HepG2 (cell line): Measurements from ENCODE around the gene RBX1. TPM values are rescaled to one million over a fixed set of nuclear protein-coding genes. Genes with fewer than 3 reads are reported as not detected.

Experiments used
- CENPX ChIP-seq: sonication (generic); formaldehyde crosslinking; IDR thresholded peaks from 2 replicates; pipeline ENCODE4 v1.9.0; 2021; ENCODE audit warnings: mild to moderate bottlenecking, missing genetic modification reagents, moderate library complexity
- CREB1 ChIP-seq, 2 experiments: fragments of 450-650 bp in 1 of 2; IDR thresholded peaks; 2 replicates each; pipeline ENCODE4 v1.6.1; 2016 to 2017; ENCODE audit warnings: control low read depth in 1 of 2, mild to moderate bottlenecking in 1 of 2, missing compliant biosample characterization in 1 of 2, missing genetic modification characterization in 1 of 2
- GATAD2A ChIP-seq: IDR thresholded peaks from 2 replicates; pipeline ENCODE4 v1.6.1; 2016
- GTF2F1 ChIP-seq: fragments of 150-350 bp; IDR thresholded peaks from 2 replicates; pipeline ENCODE4 v1.6.1; 2014; ENCODE audit warnings: low read length
- HMGXB3 ChIP-seq: sonication (generic); formaldehyde crosslinking; IDR thresholded peaks from 2 replicates; pipeline ENCODE4 v1.4.0; 2020; ENCODE audit warnings: missing genetic modification reagents, borderline replicate concordance
- HNRNPK ChIP-seq: fragments of 200-400 bp; formaldehyde crosslinking; IDR thresholded peaks from 2 replicates; pipeline ENCODE4 v1.6.1; 2018; ENCODE audit warnings: low read length, low read depth, moderate library complexity, mild to moderate bottlenecking; ENCODE audit not compliant: poor library complexity, severe bottlenecking
- HOMEZ ChIP-seq: IDR thresholded peaks from 2 replicates; pipeline ENCODE4 v1.6.1; 2016; ENCODE audit warnings: low read depth
- KAT2B ChIP-seq: fragments of 150-350 bp; IDR thresholded peaks from 2 replicates; pipeline ENCODE4 v1.6.1; 2014; ENCODE audit warnings: low read depth, low read length, borderline replicate concordance
- KLF11 ChIP-seq: IDR thresholded peaks from 2 replicates; pipeline ENCODE4 v1.6.1; 2016; ENCODE audit warnings: missing compliant biosample characterization
- NR3C1 ChIP-seq: sonication (generic); formaldehyde crosslinking; IDR thresholded peaks from 2 replicates; pipeline ENCODE4 v1.4.0; 2020; ENCODE audit warnings: missing genetic modification reagents
- PITX1 ChIP-seq: sonication (generic); formaldehyde crosslinking; IDR thresholded peaks from 2 replicates; pipeline ENCODE4 v1.5.1; 2020; ENCODE audit warnings: mild to moderate bottlenecking, missing genetic modification reagents
- RNF2 ChIP-seq: fragments of 450-650 bp; conservative IDR thresholded peaks from 2 replicates; pipeline ENCODE4 v1.6.1; 2016; ENCODE audit warnings: low read depth
- SMAD3 ChIP-seq: sonication (generic); formaldehyde crosslinking; IDR thresholded peaks from 2 replicates; pipeline ENCODE4 v1.4.0; 2020; ENCODE audit warnings: missing genetic modification reagents
- U2AF1 ChIP-seq: fragments of 200-400 bp; formaldehyde crosslinking; optimal IDR thresholded peaks from 2 replicates; pipeline ENCODE3; 2017; ENCODE audit warnings: mild to moderate bottlenecking, low read depth, low read length
- ZBTB37 ChIP-seq: sonication (generic); formaldehyde crosslinking; IDR thresholded peaks from 2 replicates; pipeline ENCODE4 v1.4.0; 2020; ENCODE audit warnings: mild to moderate bottlenecking, missing genetic modification reagents
- ZNF678 ChIP-seq: sonication (generic); formaldehyde crosslinking; IDR thresholded peaks from 2 replicates; pipeline ENCODE4 v1.4.0; 2020; ENCODE audit warnings: mild to moderate bottlenecking, missing genetic modification reagents
- ZNF704 ChIP-seq: sonication (generic); formaldehyde crosslinking; IDR thresholded peaks from 2 replicates; pipeline ENCODE4 v1.8.1; 2023; ENCODE audit warnings: mild to moderate bottlenecking, inconsistent platforms, moderate library complexity, missing genetic modification reagents, borderline replicate concordance
- ZNF773 ChIP-seq: sonication (generic); formaldehyde crosslinking; IDR thresholded peaks from 2 replicates; pipeline ENCODE4 v1.4.0; 2020; ENCODE audit warnings: missing genetic modification reagents, borderline replicate concordance
- ZNF839 ChIP-seq: sonication (generic); formaldehyde crosslinking; IDR thresholded peaks from 2 replicates; pipeline ENCODE4 v1.4.0; 2020; ENCODE audit warnings: missing genetic modification reagents, mild to moderate bottlenecking, borderline replicate concordance
- ZNF883 ChIP-seq: sonication (generic); formaldehyde crosslinking; IDR thresholded peaks from 2 replicates; pipeline ENCODE4 v1.5.1; 2020; ENCODE audit warnings: mild to moderate bottlenecking, missing genetic modification reagents; ENCODE audit errors: not compliant biosample characterization
- polyA plus RNA-seq, 8 experiments: library from polyadenylated mRNA; depleted of rRNA in 3 of 8; stranded (reverse) in 7 of 8; unstranded in 1 of 8; fragments of >200 nt; fragmentation: Illumina TruSeq in 4 of 8; extraction: Trizol in 4 of 8; gene quantifications; 2 replicates each; pipeline versions ENCODE4 v1.2.1 to v1.2.3, GENCODE V29; 2011 to 2016; ENCODE audit warnings: low read depth in 4 of 8, missing spikeins in 1 of 8, mixed read lengths in 1 of 8; ENCODE audit not compliant: insufficient read depth in 1 of 8
- total RNA-seq, 5 experiments: library from RNA; depleted of rRNA; stranded (reverse); fragments of >200 nt; fragmentation: Illumina TruSeq; extraction: Trizol; gene quantifications; 2 replicates each; pipeline ENCODE4 v1.2.3, GENCODE V29; 2016; ENCODE audit warnings: low read depth in 1 of 5

Gene RBX1
- total and polyA plus RNA-seq, 2 of the 13 experiments (the other 11 are each of a cell fraction or from before 2014, with no cell fraction given): 84.9 to 90.2 TPM

- peak; percentile 74 for TF ChIP-seq RNF2
- TF ChIP-seq GATAD2A (CRISPR knock-in tag): peak; percentile 70; the same call in 1 of the 2 replicates
- no peak for TF ChIP-seq ZNF883 (CRISPR knock-in tag)
- TF ChIP-seq SMAD3 (CRISPR knock-in tag): 0 out of 2 replicates have a peak, but pooled peaks have one; percentile 79
- TF ChIP-seq HOMEZ (CRISPR knock-in tag): 0 out of 2 replicates have a peak, but pooled peaks have one; percentile 33
- peak; percentile 84; the same call in 1 of the 2 replicates for TF ChIP-seq HMGXB3 (CRISPR knock-in tag)
- peak; percentile 80; the same call in 1 of the 2 replicates for TF ChIP-seq ZNF678 (CRISPR knock-in tag)
- peak; percentile 55 for TF ChIP-seq HNRNPK
- no peak for TF ChIP-seq KAT2B
- TF ChIP-seq CENPX (CRISPR knock-in tag): no peak
- no peak for TF ChIP-seq ZBTB37 (CRISPR knock-in tag)
- peak; percentile 72 for TF ChIP-seq PITX1 (CRISPR knock-in tag)
- TF ChIP-seq ZNF839 (CRISPR knock-in tag): peak; percentile 87; the same call in 1 of the 2 replicates
- TF ChIP-seq U2AF1: no peak
- no peak for TF ChIP-seq NR3C1 (CRISPR knock-in tag)
- TF ChIP-seq CREB1 (IDR thresholded peaks at IDR 0.05): no peak
- TF ChIP-seq CREB1 (CRISPR knock-in tag; IDR thresholded peaks at IDR 0.05): no peak
- TF ChIP-seq ZNF704 (CRISPR knock-in tag): peak; percentile 75; the same call in 1 of the 2 replicates
- no peak for TF ChIP-seq KLF11
- no peak for TF ChIP-seq GTF2F1
- TF ChIP-seq ZNF773: peak; percentile 73; the same call in 1 of the 2 replicates
These were observed 71.5 kb downstream of the RBX1 start (continued) for GRCh38 chr22:41022470-41023298.
